Thyroid gland (tissue), 4 donors: ENCODE results near the gene ADARB1. TPM values are rescaled to one million over a fixed set of nuclear protein-coding genes. Genes with fewer than 3 reads are reported as not detected.

Experiments
- DNase-seq, 2 donors: peaks; one replicate each; pipeline ENCODE4 v3.0.0-alpha.2; 2019
- H3K27ac ChIP-seq, 3 donors: fragments of 200-600 bp; sonication (generic); 1 replicate in 2 of 3; 2 replicates in 1 of 3; pipeline ENCODE4 v1.5.1; 2016 to 2019; ENCODE audit warnings: mild to moderate bottlenecking in 1 of 3, moderate library complexity in 1 of 3
- H3K27me3 ChIP-seq: fragments of 200-600 bp; sonication (generic); one replicate; pipeline ENCODE4 v1.5.1; 2019
- H3K36me3 ChIP-seq, 2 donors: fragments of 200-600 bp; sonication (generic); one replicate each; pipeline ENCODE4 v1.5.1; 2016 to 2019
- H3K4me1 ChIP-seq, 2 donors: fragments of 200-600 bp; sonication (generic); one replicate each; pipeline ENCODE4 v1.5.1; 2017 to 2019
- H3K4me3 ChIP-seq, 3 donors: fragments of 200-600 bp; sonication (generic); replicated peaks in 1 of 3; 1 replicate in 2 of 3; 2 replicates in 1 of 3; pipeline ENCODE4 v1.5.1; 2016; ENCODE audit warnings: mild to moderate bottlenecking in 1 of 3
- H3K9me3 ChIP-seq: fragments of 200-600 bp; sonication (generic); one replicate; pipeline ENCODE4 v1.5.1; 2017
- CTCF ChIP-seq, 6 experiments: fragments of 200-600 bp in 3 of 6; fragments of 450-650 bp in 3 of 6; sonication (generic) in 3 of 6; IDR thresholded peaks; one replicate each; pipeline ENCODE4 v1.5.1; 2016 to 2019; ENCODE audit warnings: antibody characterized with exemption in 6 of 6, mild to moderate bottlenecking in 2 of 6, inconsistent platforms in 1 of 6, moderate library complexity in 1 of 6
- POLR2A ChIP-seq, 2 donors: fragments of 450-650 bp; IDR thresholded peaks; one replicate each; pipeline ENCODE4 v1.6.1; 2017; ENCODE audit warnings: antibody characterized with exemption in 2 of 2, mild to moderate bottlenecking in 2 of 2, moderate library complexity in 1 of 2
- WGBS, 2 donors: methylation state at CpG; one replicate each; pipeline ENCODE4 v1.1.5; 2017; 5-methylcytosine and 5-hydroxymethylcytosine counted together
- intact Hi-C: fragments of 100-400 bp; cut with DNase I; formaldehyde crosslinking; loops from one replicate; pipeline ENCODE4 v1.15.1; 2023
- total RNA-seq, 4 donors: library from RNA; depleted of rRNA; stranded (reverse); fragments of >200 nt; gene quantifications; one replicate each; pipeline ENCODE4 v1.2.3, GENCODE V29; 2016

The ADARB1 gene
- total RNA-seq, 4 donors from 2014 or later = 5.0 to 20.2 (median 10.1) TPM

DNA sequence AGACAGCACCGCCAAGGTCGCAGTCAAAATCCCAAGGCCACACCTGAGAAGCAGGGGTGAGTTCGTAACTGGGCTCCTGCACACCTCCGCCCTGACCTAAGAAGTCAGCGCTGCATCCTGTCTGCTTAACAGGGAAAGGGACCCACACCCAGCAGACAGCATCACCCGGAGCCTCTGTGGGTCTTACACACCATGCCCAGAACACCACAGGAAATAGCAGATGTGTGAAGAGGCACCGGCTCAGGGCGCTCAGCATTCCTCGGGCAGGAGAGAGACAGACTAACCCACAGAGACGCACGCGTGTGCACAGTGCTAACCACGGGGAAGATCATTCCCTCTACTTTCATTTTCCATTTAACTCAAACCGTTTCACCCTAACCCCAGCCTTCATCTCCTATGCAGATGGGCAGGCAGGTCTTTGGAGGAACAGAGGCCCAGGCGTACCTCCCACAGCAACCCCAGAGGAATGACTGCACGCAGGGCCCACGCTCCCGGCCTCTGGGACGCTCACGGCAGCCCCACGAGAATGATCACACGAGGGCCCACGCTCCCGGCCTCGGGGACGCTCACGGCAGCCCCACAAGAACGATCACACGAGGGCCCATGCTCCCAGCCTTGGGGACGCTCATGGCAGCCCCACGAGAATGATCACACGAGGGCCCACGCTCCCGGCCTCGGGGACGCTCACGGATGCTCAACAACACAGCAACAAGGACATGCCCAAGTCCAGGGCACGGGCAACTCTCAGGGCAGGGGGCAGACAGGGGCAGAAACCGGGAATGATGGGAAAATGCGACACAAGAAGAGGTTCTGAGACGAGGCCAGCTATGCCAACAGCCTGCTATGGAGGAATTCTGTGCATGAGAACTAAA lies 192.4 kb downstream of the ADARB1 start:
- peaks cover 55 to 71% of the 10 kb centered on the region in 2 donors for H3K36me3 ChIP-seq
- WGBS, 2 donors = 86 to 95% methylated on average over 38 to 41 of the region's 41 CpGs

GRCh38 chr21:45267390-45267760 lies 193.0 kb downstream of the ADARB1 start:
- WGBS, 2 donors = 95% methylated on average over 16 of the region's 16 CpGs
- H3K27me3 ChIP-seq = no peaks in the 10 kb centered on the region
- no peak overlapping the region for H3K27ac ChIP-seq
- no peaks in the 10 kb centered on the region for H3K9me3 ChIP-seq
- no peaks in the 10 kb centered on the region for H3K4me1 ChIP-seq
- TF ChIP-seq CTCF (IDR thresholded peaks at IDR 0.05) (no peak), POLR2A (IDR thresholded peaks at IDR 0.05) (no peak)
- no peak overlapping the region for H3K4me3 ChIP-seq
- H3K36me3 ChIP-seq = peaks cover 61 to 71% of the 10 kb centered on the region in 2 donors
- intact Hi-C loops = no loop called here
- no peak for DNase-seq

More for the DNA sequence above, 192.4 kb downstream of the ADARB1 start:
- Histone ChIP-seq H3K27ac (no peak overlapping the region), H3K27me3 (no peaks in the 10 kb centered on the region), H3K9me3 (no peaks in the 10 kb centered on the region), H3K4me3 (no peak overlapping the region), H3K4me1 (no peaks in the 10 kb centered on the region)
- intact Hi-C loops = no loop called here
- TF ChIP-seq POLR2A (IDR thresholded peaks at IDR 0.05) (no peak), CTCF (IDR thresholded peaks at IDR 0.05) (no peak)
- DNase-seq = no peak

DNA sequence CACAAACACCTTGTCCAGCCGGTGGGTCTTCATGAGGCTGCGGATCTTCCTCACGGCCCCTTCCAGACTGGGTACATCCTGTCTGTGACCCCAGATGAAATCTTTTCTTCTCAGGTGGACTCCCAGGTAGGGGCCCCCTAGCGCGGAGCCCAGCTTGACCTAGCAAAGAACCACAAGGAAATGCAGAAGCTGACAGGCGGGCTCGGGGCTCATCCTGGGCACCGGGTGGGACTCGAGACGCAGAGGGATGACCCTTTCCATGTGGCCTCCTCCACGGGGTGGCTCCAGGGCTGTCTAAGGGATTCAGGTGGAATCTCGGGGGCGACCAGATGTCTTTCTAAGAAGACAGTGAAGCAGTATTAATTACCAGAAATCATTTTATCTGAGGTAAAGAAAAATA lies 195.5 kb downstream of the ADARB1 start:
- H3K4me3 ChIP-seq = no peak overlapping the region
- H3K4me1 ChIP-seq = no peaks in the 10 kb centered on the region
- 98% methylated on average over 13 of the region's 13 CpGs for WGBS, 2 donors
- H3K36me3 ChIP-seq = peaks cover 63 to 66% of the 10 kb centered on the region in 2 donors
- no peaks in the 10 kb centered on the region for H3K9me3 ChIP-seq
- H3K27ac ChIP-seq = no peak overlapping the region
- no peak for DNase-seq
- TF ChIP-seq POLR2A (IDR thresholded peaks at IDR 0.05) (no peak), CTCF (IDR thresholded peaks at IDR 0.05) (no peak)
- no peaks in the 10 kb centered on the region for H3K27me3 ChIP-seq
- intact Hi-C loops = no loop called here

- no peak overlapping the region for H3K27ac ChIP-seq
- H3K9me3 ChIP-seq = no peaks in the 10 kb centered on the region
- DNase-seq = no peak
- 96 to 98% methylated on average over 12 to 13 of the region's 13 CpGs for WGBS, 2 donors
- H3K36me3 ChIP-seq = peaks cover 61 to 66% of the 10 kb centered on the region in 2 donors
- no peaks in the 10 kb centered on the region for H3K27me3 ChIP-seq
- TF ChIP-seq CTCF (IDR thresholded peaks at IDR 0.05) (no peak), POLR2A (IDR thresholded peaks at IDR 0.05) (no peak)
- no peaks in the 10 kb centered on the region for H3K4me1 ChIP-seq
- intact Hi-C loops = no loop called here
- no peak overlapping the region for H3K4me3 ChIP-seq
These were observed 196.0 kb downstream of the ADARB1 start for GRCh38 chr21:45270306-45270821.

Other genes with a start within 250 kb of the ADARB1 start
- gene PTTG1IP, start 200.9 kb upstream of the ADARB1 start, total RNA-seq = 100 to 1,000 TPM; 256 to 374 (median 309) TPM
- gene ITGB2, start 153.7 kb upstream of the ADARB1 start, total RNA-seq = 10 to 100 TPM; 18.4 to 79.4 (median 27.5) TPM
- gene SLX9, start 134.6 kb upstream of the ADARB1 start, total RNA-seq = 10 to 100 TPM in 3 of 4 donors, 1 to 10 TPM in 1; 4.8 to 19.1 (median 11.2) TPM
- gene POFUT2, start 213.3 kb downstream of the ADARB1 start, total RNA-seq = 10 to 100 TPM; 20.2 to 52.2 (median 40.5) TPM